T-helper 17 cell (primary cell): ENCODE results near the gene GPR61. TPM values are rescaled to one million over a fixed set of nuclear protein-coding genes. Genes with fewer than 3 reads are reported as not detected.

Experiments used
- ATAC-seq: fragments of 150-1000 bp; cut with Tn5 transposase; 2 replicates; pipeline ENCODE4 v1.10.0; 2021; ENCODE audit warnings: mild to moderate bottlenecking, moderate library complexity
- DNase-seq, 3 donors: peaks; one replicate each; pipeline versions ENCODE4 v3.0.0 to v3.0.0-alpha.2; 2020 to 2021
- H3K9me3 ChIP-seq: one replicate; pipeline ENCODE4 v1.7.0; 2013; ENCODE audit warnings: low read length, mild to moderate bottlenecking; ENCODE audit not compliant: control insufficient read depth, poor library complexity, severe bottlenecking
- H3K27ac Mint-ChIP-seq: one replicate; pipeline ENCODE4 v1.8.0; 2022; ENCODE audit warnings: mild to moderate bottlenecking, moderate library complexity, mixed read lengths
- H3K27me3 Mint-ChIP-seq: one replicate; pipeline ENCODE4 v1.8.0; 2022; ENCODE audit warnings: mixed read lengths
- H3K36me3 Mint-ChIP-seq: one replicate; pipeline ENCODE4 v1.8.0; 2022; ENCODE audit warnings: low read depth, mixed read lengths
- H3K4me1 Mint-ChIP-seq: one replicate; pipeline ENCODE4 v1.8.0; 2022; ENCODE audit warnings: mild to moderate bottlenecking, mixed read lengths
- H3K4me3 Mint-ChIP-seq: one replicate; pipeline ENCODE4 v1.8.0; 2022; ENCODE audit warnings: mild to moderate bottlenecking, moderate library complexity, mixed read lengths
- total RNA-seq, 4 donors: library from RNA in 2 of 4; stranded (reverse) in 2 of 4; gene quantifications; one replicate each; pipeline ENCODE4 v1.2.3 and lab custom pipeline; 2022 to 2026

Gene GPR61
- total RNA-seq, 2 donors from 2014 or later, result 0.20 to 0.65 TPM

GRCh38 chr1:109534307-109534858 is 5.3 kb upstream of the GPR61 start:
- H3K27ac Mint-ChIP-seq, result no peak overlapping the region
- no peaks in the 10 kb centered on the region for H3K27me3 Mint-ChIP-seq
- ATAC-seq (no peak), DNase-seq (no peak)
- H3K4me3 Mint-ChIP-seq, result no peak overlapping the region
- peaks cover 21% of the 10 kb centered on the region for H3K4me1 Mint-ChIP-seq
- peaks cover 4% of the 10 kb centered on the region for H3K36me3 Mint-ChIP-seq
- no peaks in the 10 kb centered on the region for H3K9me3 ChIP-seq

- no peak for ATAC-seq
- peaks cover 4% of the 10 kb centered on the region for H3K36me3 Mint-ChIP-seq
These were observed 4.2 kb upstream of the GPR61 start for GRCh38 chr1:109535481-109535880.

GRCh38 chr1:109535971-109536491 is 3.6 kb upstream of the GPR61 start:
- Mint-ChIP-seq H3K4me3 (no peak overlapping the region), H3K27ac (no peak overlapping the region)
- no peak for DNase-seq

More at GRCh38 chr1:109535481-109535880, 4.2 kb upstream of the GPR61 start:
- no peak overlapping the region for H3K27ac Mint-ChIP-seq
- no peaks in the 10 kb centered on the region for H3K27me3 Mint-ChIP-seq
- no peak overlapping the region for H3K4me3 Mint-ChIP-seq
- H3K9me3 ChIP-seq, result no peaks in the 10 kb centered on the region
- DNase-seq, result no peak
- H3K4me1 Mint-ChIP-seq, result peaks cover 21% of the 10 kb centered on the region

GRCh38 chr1:109537450-109538178 is 2.1 kb upstream of the GPR61 start:
- Mint-ChIP-seq H3K27me3 (no peaks in the 10 kb centered on the region), H3K4me3 (no peak overlapping the region), H3K4me1 (peaks cover 3% of the 10 kb centered on the region), H3K36me3 (no peaks in the 10 kb centered on the region), H3K27ac (no peak overlapping the region)
- ATAC-seq (no peak), DNase-seq (no peak)
- H3K9me3 ChIP-seq, result no peaks in the 10 kb centered on the region

More at GRCh38 chr1:109535971-109536491, 3.6 kb upstream of the GPR61 start:
- H3K9me3 ChIP-seq, result no peaks in the 10 kb centered on the region
- Mint-ChIP-seq H3K27me3 (no peaks in the 10 kb centered on the region), H3K4me1 (peaks cover 17% of the 10 kb centered on the region), H3K36me3 (peaks cover 2% of the 10 kb centered on the region)
- no peak for ATAC-seq

- no peak overlapping the region for H3K4me3 Mint-ChIP-seq
- ATAC-seq (no peak), DNase-seq (no peak)
- H3K36me3 Mint-ChIP-seq, result no peaks in the 10 kb centered on the region
- H3K4me1 Mint-ChIP-seq, result no peaks in the 10 kb centered on the region
- H3K9me3 ChIP-seq, result no peaks in the 10 kb centered on the region
- no peaks in the 10 kb centered on the region for H3K27me3 Mint-ChIP-seq
- peak overlapping the region; percentile 39 for H3K27ac Mint-ChIP-seq
These were observed 681 bp upstream of the GPR61 start for GRCh38 chr1:109538827-109539555.

GRCh38 chr1:109541102-109541501 is 1.4 kb downstream of the GPR61 start:
- H3K36me3 Mint-ChIP-seq, result peaks cover 2% of the 10 kb centered on the region

GRCh38 chr1:109542657-109543056 is 3.0 kb downstream of the GPR61 start:
- H3K4me1 Mint-ChIP-seq, result peaks cover 7% of the 10 kb centered on the region
- H3K27ac Mint-ChIP-seq, result no peak overlapping the region
- no peak for DNase-seq

More at GRCh38 chr1:109541102-109541501, 1.4 kb downstream of the GPR61 start:
- Mint-ChIP-seq H3K27ac (no peak overlapping the region), H3K27me3 (no peaks in the 10 kb centered on the region), H3K4me3 (no peak overlapping the region), H3K4me1 (no peaks in the 10 kb centered on the region)
- no peaks in the 10 kb centered on the region for H3K9me3 ChIP-seq
- no peak for ATAC-seq
- DNase-seq, result no peak

GRCh38 chr1:109543283-109543987 is 3.8 kb downstream of the GPR61 start:
- peaks cover 12% of the 10 kb centered on the region for H3K4me1 Mint-ChIP-seq
- H3K27me3 Mint-ChIP-seq, result no peaks in the 10 kb centered on the region
- DNase-seq (no peak), ATAC-seq (no peak)
- H3K27ac Mint-ChIP-seq, result no peak overlapping the region
- no peaks in the 10 kb centered on the region for H3K9me3 ChIP-seq
- H3K4me3 Mint-ChIP-seq, result no peak overlapping the region
- H3K36me3 Mint-ChIP-seq, result peaks cover 3% of the 10 kb centered on the region

More at GRCh38 chr1:109542657-109543056, 3.0 kb downstream of the GPR61 start:
- peaks cover 2% of the 10 kb centered on the region for H3K36me3 Mint-ChIP-seq
- no peak overlapping the region for H3K4me3 Mint-ChIP-seq
- no peaks in the 10 kb centered on the region for H3K27me3 Mint-ChIP-seq
- no peaks in the 10 kb centered on the region for H3K9me3 ChIP-seq
- no peak for ATAC-seq

GRCh38 chr1:109543988-109544735 is 4.5 kb downstream of the GPR61 start:
- no peaks in the 10 kb centered on the region for H3K27me3 Mint-ChIP-seq
- peaks cover 19% of the 10 kb centered on the region for H3K4me1 Mint-ChIP-seq
- no peak for ATAC-seq
- H3K36me3 Mint-ChIP-seq, result peaks cover 8% of the 10 kb centered on the region
- H3K9me3 ChIP-seq, result no peaks in the 10 kb centered on the region
- no peak overlapping the region for H3K27ac Mint-ChIP-seq
- H3K4me3 Mint-ChIP-seq, result no peak overlapping the region
- DNase-seq, result no peak

GRCh38 chr1:109546311-109547109 is 6.8 kb downstream of the GPR61 start:
- peak; percentile 71 to 88 (median 73) for DNase-seq
- no peaks in the 10 kb centered on the region for H3K9me3 ChIP-seq
- H3K36me3 Mint-ChIP-seq, result peaks cover 8% of the 10 kb centered on the region
- ATAC-seq, result peak; percentile 56
- H3K27ac Mint-ChIP-seq, result peak overlapping the region; percentile 99
- H3K4me3 Mint-ChIP-seq, result peak overlapping the region; percentile 100
- peaks cover 30% of the 10 kb centered on the region for H3K4me1 Mint-ChIP-seq
- H3K27me3 Mint-ChIP-seq, result no peaks in the 10 kb centered on the region

GRCh38 chr1:109547463-109548320 is 8.0 kb downstream of the GPR61 start:
- no peak for DNase-seq
- Mint-ChIP-seq H3K27me3 (no peaks in the 10 kb centered on the region), H3K36me3 (peaks cover 8% of the 10 kb centered on the region), H3K4me1 (peaks cover 30% of the 10 kb centered on the region), H3K27ac (peak overlapping the region; percentile 99), H3K4me3 (peak overlapping the region; percentile 100)
- ATAC-seq, result peak; percentile 10
- no peaks in the 10 kb centered on the region for H3K9me3 ChIP-seq
